Right lobe of liver (tissue), 6 donors: ENCODE measurements around the gene PLCB1. TPM values are rescaled to one million over a fixed set of nuclear protein-coding genes. Genes with fewer than 3 reads are reported as not detected.

Source experiments
- ATAC-seq, 4 donors: fragments of 200-7000 bp; cut with Tn5 transposase; one replicate each; pipeline ENCODE4 v1.9.1; 2020; ENCODE audit warnings: mild to moderate bottlenecking in 4 of 4, moderate library complexity in 4 of 4
- DNase-seq, 3 donors: peaks; one replicate each; pipeline ENCODE4 v3.0.0-alpha.2; 2020
- H3K27ac ChIP-seq, 3 donors: fragments of 200-600 bp; one replicate each; pipeline ENCODE4 v1.8.0; 2022
- H3K27me3 ChIP-seq, 2 donors: fragments of 200-600 bp; one replicate each; pipeline ENCODE4 v1.8.0; 2022
- H3K36me3 ChIP-seq, 4 donors: fragments of 200-600 bp; sonication (generic) in 1 of 4; one replicate each; pipeline versions ENCODE4 v1.5.1 to v1.8.0; 2017 to 2022; ENCODE audit warnings: control low read depth in 1 of 4
- H3K4me1 ChIP-seq, 4 donors: fragments of 200-600 bp; sonication (generic) in 1 of 4; one replicate each; pipeline versions ENCODE4 v1.5.1 to v1.8.0; 2017 to 2022; ENCODE audit warnings: control low read depth in 1 of 4
- H3K4me3 ChIP-seq, 3 donors: fragments of 200-600 bp; one replicate each; pipeline ENCODE4 v1.8.0; 2022
- H3K9me3 ChIP-seq, 4 donors: fragments of 200-600 bp; sonication (generic) in 1 of 4; one replicate each; pipeline versions ENCODE4 v1.5.1 to v1.8.0; 2017 to 2022; ENCODE audit warnings: control low read depth in 1 of 4
- POLR2A ChIP-seq: fragments of 450-650 bp; IDR thresholded peaks from one replicate; pipeline ENCODE4 v1.6.1; 2017; ENCODE audit warnings: antibody characterized with exemption, mild to moderate bottlenecking
- WGBS: methylation state at CpG from one replicate; pipeline ENCODE4 v1.1.6; 2018; ENCODE audit warnings: low coverage, low lambda C conversion rate; ENCODE audit not compliant: insufficient coverage; ENCODE audit errors: missing lambda C conversion rate; 5-methylcytosine and 5-hydroxymethylcytosine counted together
- intact Hi-C, 2 donors: fragments of 100-400 bp; cut with DNase I; formaldehyde crosslinking; loops; one replicate each; pipeline versions ENCODE4 v1.11.2 to v1.14.1; 2022
- total RNA-seq, 6 experiments: library from RNA; depleted of rRNA in 2 of 6; stranded (reverse); fragments of >200 nt in 2 of 6; fragmentation: NEBNext Ultra II Directional in 3 of 6; extraction: Animal tissue kit (Norgen Biotek cat#: 25700) in 3 of 6; gene quantifications; one replicate each; pipeline versions ENCODE4 v1.1.0 to v1.2.4, GENCODE V29; 2016 to 2023
- TF ChIP-seq, protein P1 (sequence below), 4 donors: fragments of 200-600 bp in 3 of 4; fragments of 450-650 bp in 1 of 4; IDR thresholded peaks; one replicate each; pipeline versions ENCODE4 v1.5.1 to v1.8.0; 2016 to 2022; ENCODE audit warnings: antibody characterized with exemption in 4 of 4, mild to moderate bottlenecking in 2 of 4
- donor health status: DM: no; HTN: yes; CAD: no.
- donor health status: DM: no; HTN: no; CAD: no.
- donor health status: DM: no; HTN: no; CAD: no.
- donor health status: DM: no; HTN: yes; CAD: no.
- donor health status: DM: no; HTN: yes; CAD: no.

Gene PLCB1
- total RNA-seq, 6 experiments from 2014 or later = 5.0 to 9.9 (median 5.7) TPM

DNA sequence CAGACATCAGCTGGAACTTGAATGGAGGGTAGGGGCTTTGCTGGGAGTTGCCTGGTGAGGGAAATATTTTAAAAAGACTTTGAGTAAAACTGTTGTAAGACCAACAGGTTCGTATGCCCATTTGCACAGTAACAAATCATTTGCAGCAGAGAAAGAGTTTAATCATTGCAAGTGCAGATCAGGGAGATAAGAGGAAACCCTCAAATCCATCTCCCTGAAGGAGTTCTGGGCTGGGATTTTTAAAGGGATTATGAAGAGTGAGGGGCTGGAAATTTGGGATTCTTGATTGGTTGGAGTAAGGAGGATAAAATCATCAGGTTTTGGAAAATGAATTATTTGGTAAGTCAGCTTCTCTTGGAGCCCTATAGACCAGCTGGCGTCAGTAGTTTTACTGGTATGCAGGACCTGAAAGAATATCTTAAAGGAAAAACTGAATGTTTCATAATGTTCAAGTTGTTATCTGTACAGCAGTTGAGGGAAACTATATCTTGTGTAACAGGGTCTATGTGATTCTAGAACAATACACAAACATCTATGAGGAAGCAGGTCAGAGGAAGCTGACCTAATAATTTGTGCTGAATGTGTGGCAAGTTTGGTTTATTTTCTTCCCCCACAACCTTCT is 295.5 kb downstream of the PLCB1 start:
- Histone ChIP-seq H3K27ac (peak overlapping the region in 1 of 3 donors; percentile 50), H3K27me3 (no peaks in the 10 kb centered on the region), H3K4me1 (peaks cover 0 to under 1% (median 0%) of the 10 kb centered on the region in 4 donors), H3K36me3 (no peaks in the 10 kb centered on the region), H3K9me3 (no peaks in the 10 kb centered on the region), H3K4me3 (no peak overlapping the region)
- WGBS = 26% methylated on average over 2 of the region's 2 CpGs
- DNase-seq (no peak), ATAC-seq (peak; percentile 75 to 85 (median 80))
- no peak for TF ChIP-seq POLR2A
- TF ChIP-seq, protein P1, sequence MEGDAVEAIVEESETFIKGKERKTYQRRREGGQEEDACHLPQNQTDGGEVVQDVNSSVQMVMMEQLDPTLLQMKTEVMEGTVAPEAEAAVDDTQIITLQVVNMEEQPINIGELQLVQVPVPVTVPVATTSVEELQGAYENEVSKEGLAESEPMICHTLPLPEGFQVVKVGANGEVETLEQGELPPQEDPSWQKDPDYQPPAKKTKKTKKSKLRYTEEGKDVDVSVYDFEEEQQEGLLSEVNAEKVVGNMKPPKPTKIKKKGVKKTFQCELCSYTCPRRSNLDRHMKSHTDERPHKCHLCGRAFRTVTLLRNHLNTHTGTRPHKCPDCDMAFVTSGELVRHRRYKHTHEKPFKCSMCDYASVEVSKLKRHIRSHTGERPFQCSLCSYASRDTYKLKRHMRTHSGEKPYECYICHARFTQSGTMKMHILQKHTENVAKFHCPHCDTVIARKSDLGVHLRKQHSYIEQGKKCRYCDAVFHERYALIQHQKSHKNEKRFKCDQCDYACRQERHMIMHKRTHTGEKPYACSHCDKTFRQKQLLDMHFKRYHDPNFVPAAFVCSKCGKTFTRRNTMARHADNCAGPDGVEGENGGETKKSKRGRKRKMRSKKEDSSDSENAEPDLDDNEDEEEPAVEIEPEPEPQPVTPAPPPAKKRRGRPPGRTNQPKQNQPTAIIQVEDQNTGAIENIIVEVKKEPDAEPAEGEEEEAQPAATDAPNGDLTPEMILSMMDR (IDR thresholded peaks at IDR 0.05) = no peak
- intact Hi-C loops = no loop called here

DNA sequence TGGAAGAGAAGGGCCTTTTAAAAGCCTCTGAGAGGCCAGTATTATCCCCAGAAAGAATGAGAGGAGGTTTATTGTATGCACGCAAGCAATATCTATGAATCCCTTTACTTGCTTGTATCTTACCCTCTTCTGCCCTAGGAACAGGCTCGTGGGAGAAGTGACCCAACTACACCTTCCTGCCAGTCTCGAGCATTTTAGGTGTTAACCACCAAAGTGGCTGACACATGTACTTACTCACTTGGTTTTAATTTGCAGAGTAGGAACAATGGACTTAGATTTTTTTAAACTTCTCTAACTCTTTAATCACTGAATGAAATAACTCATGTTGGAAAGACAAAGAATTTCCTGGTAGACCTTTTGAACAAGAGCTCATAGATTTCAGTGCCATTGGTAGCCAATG is 296.9 kb downstream of the PLCB1 start:
- H3K27me3 ChIP-seq = no peaks in the 10 kb centered on the region
- intact Hi-C loops = no loop called here
- peak overlapping the region in 1 of 3 donors; percentile 50 for H3K27ac ChIP-seq
- ATAC-seq (no peak), DNase-seq (no peak)
- peaks cover 0 to 4% (median 0%) of the 10 kb centered on the region in 4 donors for H3K4me1 ChIP-seq
- H3K9me3 ChIP-seq = no peaks in the 10 kb centered on the region
- H3K4me3 ChIP-seq = no peak overlapping the region
- WGBS = 46% methylated on average over 2 of the region's 3 CpGs
- H3K36me3 ChIP-seq = no peaks in the 10 kb centered on the region
- no peak for TF ChIP-seq POLR2A
- TF ChIP-seq, protein P1 (IDR thresholded peaks at IDR 0.05) = no peak

DNA sequence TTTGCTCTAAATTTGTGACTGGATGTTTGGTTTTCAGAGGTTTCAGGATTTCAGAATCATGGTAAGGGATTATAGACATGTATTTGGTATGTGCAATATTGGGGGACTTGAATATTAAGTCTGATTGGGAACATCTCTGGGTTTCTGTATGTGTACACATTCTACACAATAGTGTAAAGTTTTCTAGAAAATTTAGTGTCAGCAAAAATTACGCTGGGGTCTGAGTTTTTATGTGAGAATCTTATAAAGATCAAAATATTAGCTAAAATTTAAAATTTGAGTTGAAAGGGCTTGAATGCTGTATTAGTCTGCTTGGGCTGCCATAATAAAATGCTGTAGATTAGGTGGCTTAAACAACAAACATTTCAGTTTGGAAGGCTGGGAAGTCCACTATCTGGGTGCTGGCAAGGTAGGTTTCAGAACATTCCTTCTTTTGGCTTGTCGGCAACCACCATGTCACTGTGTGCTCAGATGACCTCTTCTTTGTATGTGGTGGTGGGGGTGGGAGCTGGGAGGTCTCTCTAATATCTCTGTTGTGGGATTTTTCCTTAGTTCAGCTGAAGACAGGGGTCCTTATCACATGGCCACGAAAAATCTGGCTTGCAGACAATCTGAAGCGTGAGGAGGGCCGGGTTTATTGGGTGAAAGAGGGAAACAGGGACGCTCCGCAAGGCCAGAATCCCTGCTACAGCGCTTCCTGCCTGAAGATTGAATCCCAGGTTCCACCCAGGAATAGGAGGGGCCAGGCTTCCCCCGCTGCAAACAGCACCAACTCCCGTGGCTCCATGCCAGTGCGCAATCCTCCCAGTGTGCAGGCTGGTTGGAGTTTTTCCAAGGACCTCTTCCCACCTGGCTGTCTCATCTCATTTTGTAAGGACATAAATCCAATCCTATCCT is 299.7 kb downstream of the PLCB1 start:
- TF ChIP-seq POLR2A = no peak
- TF ChIP-seq, protein P1 (IDR thresholded peaks at IDR 0.05) = no peak
- Histone ChIP-seq H3K27me3 (no peaks in the 10 kb centered on the region), H3K4me3 (no peak overlapping the region), H3K36me3 (no peaks in the 10 kb centered on the region), H3K9me3 (no peaks in the 10 kb centered on the region), H3K4me1 (peaks cover 0 to 4% (median 0%) of the 10 kb centered on the region in 4 donors), H3K27ac (no peak overlapping the region)
- peak in 3 of 4 donors; percentile 22 to 50 (median 32) for ATAC-seq
- 66% methylated on average over 7 of the region's 11 CpGs for WGBS
- DNase-seq = peak in 2 of 3 donors; percentile 51 to 58
- intact Hi-C loops = no loop called here

DNA sequence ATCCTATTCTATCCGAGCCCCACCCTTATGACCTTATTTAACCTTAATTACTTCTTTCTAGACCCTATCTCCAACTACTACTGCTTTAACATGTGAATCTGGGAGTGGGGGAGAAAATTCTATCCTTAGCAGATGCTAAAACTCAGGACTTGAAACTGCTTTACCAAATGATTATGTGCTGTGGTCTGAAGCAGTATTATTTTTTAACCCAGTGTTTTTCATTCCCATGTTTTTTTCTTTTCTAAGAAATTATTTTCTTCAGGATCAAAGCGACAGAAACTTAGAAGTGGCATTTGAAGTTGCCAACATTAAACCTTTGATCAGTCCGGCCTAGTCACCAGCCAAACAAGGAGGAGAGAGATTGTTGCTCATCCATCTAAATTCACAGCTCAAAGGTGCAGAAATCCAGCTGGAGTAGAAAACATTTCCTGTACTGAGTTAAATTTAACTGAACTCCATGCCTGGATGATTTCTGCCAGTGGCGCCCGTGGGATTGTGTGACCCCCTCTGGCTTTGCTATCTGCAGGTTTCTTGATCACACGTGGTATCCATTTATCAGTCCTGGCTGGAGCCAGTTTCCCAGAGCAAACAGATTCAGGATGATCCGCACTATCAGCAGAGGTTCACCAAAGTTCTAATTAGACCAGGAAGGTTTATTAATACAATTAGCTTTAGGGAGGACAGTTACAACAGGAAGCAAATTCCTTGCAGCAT is 300.5 kb downstream of the PLCB1 start:
- 49% methylated on average over 6 of the region's 7 CpGs for WGBS
- peak in 2 of 4 donors; percentile 10 to 52 for ATAC-seq

More for the DNA sequence above, 300.5 kb downstream of the PLCB1 start:
- peaks cover 0 to 4% (median 0%) of the 10 kb centered on the region in 4 donors for H3K4me1 ChIP-seq
- no peaks in the 10 kb centered on the region for H3K36me3 ChIP-seq
- TF ChIP-seq, protein P1 (IDR thresholded peaks at IDR 0.05) = no peak
- TF ChIP-seq POLR2A = no peak
- H3K9me3 ChIP-seq = no peaks in the 10 kb centered on the region
- DNase-seq = no peak
- intact Hi-C loops = no loop called here
- H3K4me3 ChIP-seq = no peak overlapping the region
- no peaks in the 10 kb centered on the region for H3K27me3 ChIP-seq
- H3K27ac ChIP-seq = peak overlapping the region in 1 of 3 donors; percentile 7
